Liver (tissue), 9 donors: ENCODE measurements around the gene ZIK1. TPM values are rescaled to one million over a fixed set of nuclear protein-coding genes. Genes with fewer than 3 reads are reported as not detected.

Experiments used
- DNase-seq: peaks from one replicate; pipeline ENCODE4 v3.0.0-alpha.2; 2017; ENCODE audit warnings: low spot score
- H3K27ac ChIP-seq, 2 donors: one replicate each; pipeline ENCODE4 v1.7.0; 2013; ENCODE audit warnings: inconsistent platforms in 2 of 2, low read length in 2 of 2, control low read depth in 1 of 2, low read depth in 1 of 2, mild to moderate bottlenecking in 1 of 2
- H3K27me3 ChIP-seq, 4 donors: one replicate each; pipeline versions ENCODE4 v1.6.1 to v1.7.0; 2013; ENCODE audit warnings: low read length in 3 of 4, inconsistent platforms in 1 of 4, mild to moderate bottlenecking in 1 of 4, moderate library complexity in 1 of 4; ENCODE audit not compliant: control insufficient read depth in 4 of 4, insufficient read depth in 4 of 4
- H3K36me3 ChIP-seq, 4 donors: one replicate each; pipeline versions ENCODE4 v1.6.1 to v1.7.0; 2013; ENCODE audit warnings: low read length in 3 of 4, mild to moderate bottlenecking in 3 of 4, low read depth in 1 of 4, moderate library complexity in 1 of 4; ENCODE audit not compliant: control insufficient read depth in 4 of 4, insufficient read depth in 3 of 4
- H3K4me1 ChIP-seq, 4 donors: one replicate each; pipeline versions ENCODE4 v1.6.1 to v1.7.0; 2013; ENCODE audit warnings: low read length in 3 of 4, mild to moderate bottlenecking in 3 of 4, moderate library complexity in 1 of 4; ENCODE audit not compliant: control insufficient read depth in 4 of 4, insufficient read depth in 4 of 4
- H3K4me3 ChIP-seq, 3 donors: one replicate each; pipeline versions ENCODE4 v1.6.1 to v1.7.0; 2013; ENCODE audit warnings: low read length in 3 of 3, control low read depth in 1 of 3, low read depth in 1 of 3, mild to moderate bottlenecking in 1 of 3
- H3K9ac ChIP-seq, 2 donors: one replicate each; pipeline ENCODE4 v1.7.0; 2013; ENCODE audit warnings: low read length in 2 of 2, mild to moderate bottlenecking in 2 of 2, moderate library complexity in 2 of 2, control low read depth in 1 of 2, low read depth in 1 of 2
- H3K9me3 ChIP-seq, 4 donors: one replicate each; pipeline versions ENCODE4 v1.6.1 to v1.7.0; 2013; ENCODE audit warnings: low read length in 3 of 4; ENCODE audit not compliant: control insufficient read depth in 4 of 4
- CTCF ChIP-seq: fragments of 150-350 bp; IDR thresholded peaks from 2 replicates; pipeline ENCODE4 v1.5.1; 2017; ENCODE audit warnings: improper control_type of control experiment, low read depth, low read length; ENCODE audit not compliant: missing input control
- EGR1 ChIP-seq, 2 donors: IDR thresholded peaks; 2 replicates each; pipeline ENCODE4 v1.6.1; 2016 to 2018; ENCODE audit warnings: antibody characterized with exemption in 2 of 2, low read depth in 2 of 2
- FOXA1 ChIP-seq: IDR thresholded peaks from 2 replicates; pipeline ENCODE4 v1.6.1; 2016; ENCODE audit warnings: antibody characterized with exemption
- FOXA2 ChIP-seq: IDR thresholded peaks from 2 replicates; pipeline ENCODE4 v1.6.1; 2016; ENCODE audit warnings: antibody characterized with exemption
- GABPA ChIP-seq, 2 donors: IDR thresholded peaks in 1 of 2; conservative IDR thresholded peaks in 1 of 2; 2 replicates each; pipeline ENCODE4 v1.6.1; 2016; ENCODE audit warnings: antibody characterized with exemption in 2 of 2, mild to moderate bottlenecking in 1 of 2, moderate library complexity in 1 of 2
- HNF4A ChIP-seq, 2 donors: conservative IDR thresholded peaks; 2 replicates each; pipeline ENCODE4 v1.6.1; 2016; ENCODE audit warnings: antibody characterized with exemption in 2 of 2, mild to moderate bottlenecking in 2 of 2
- HNF4G ChIP-seq: IDR thresholded peaks from 2 replicates; pipeline ENCODE4 v1.6.1; 2016; ENCODE audit warnings: antibody characterized with exemption
- JUND ChIP-seq, 2 donors: IDR thresholded peaks; 2 replicates each; pipeline ENCODE4 v1.6.1; 2016; ENCODE audit warnings: antibody characterized with exemption in 2 of 2
- RAD21 ChIP-seq, 2 donors: IDR thresholded peaks; 2 replicates each; pipeline ENCODE4 v1.6.1; 2016; ENCODE audit warnings: antibody characterized with exemption in 2 of 2, mild to moderate bottlenecking in 2 of 2
- RXRA ChIP-seq, 2 donors: IDR thresholded peaks; 2 replicates each; pipeline ENCODE4 v1.6.1; 2017 to 2018; ENCODE audit warnings: antibody characterized with exemption in 2 of 2, mild to moderate bottlenecking in 1 of 2
- SP1 ChIP-seq: IDR thresholded peaks from 2 replicates; pipeline ENCODE4 v1.6.1; 2018; ENCODE audit warnings: antibody characterized with exemption, mild to moderate bottlenecking
- TAF1 ChIP-seq: conservative IDR thresholded peaks from 2 replicates; pipeline ENCODE4 v1.6.1; 2016; ENCODE audit warnings: antibody characterized with exemption, mild to moderate bottlenecking
- YY1 ChIP-seq: IDR thresholded peaks from 2 replicates; pipeline ENCODE4 v1.6.1; 2016; ENCODE audit warnings: antibody characterized with exemption, mild to moderate bottlenecking
- WGBS: extraction: QIAGEN DNeasy Blood & Tissue Kit; methylation state at CpG from one replicate; pipeline ENCODE4 v1.1.7; 2013; 5-methylcytosine and 5-hydroxymethylcytosine counted together
- polyA plus RNA-seq, 2 donors: library from polyadenylated mRNA; stranded (reverse) in 1 of 2; unstranded in 1 of 2; fragments of 200-250 nt in 1 of 2; fragments of >200 nt in 1 of 2; fragmentation: Nextera tagmentation in 1 of 2; extraction: Ambion mirVana in 1 of 2; gene quantifications; one replicate each; pipeline versions ENCODE4 v1.2.1 to v1.2.3, GENCODE V29; 2013 to 2015
- total RNA-seq, 2 donors: library from RNA; depleted of rRNA; stranded (reverse); fragments of >200 nt; gene quantifications; one replicate each; pipeline ENCODE4 v1.2.3, GENCODE V29; 2014
- TF ChIP-seq, protein P1 (sequence below): IDR thresholded peaks from 2 replicates; pipeline ENCODE4 v1.6.1; 2016; ENCODE audit warnings: antibody characterized with exemption, mild to moderate bottlenecking
- TF ChIP-seq, protein P2 (sequence below): IDR thresholded peaks from 2 replicates; pipeline ENCODE4 v1.6.1; 2016; ENCODE audit warnings: antibody characterized with exemption
- TF ChIP-seq, protein P3 (sequence below): IDR thresholded peaks from 2 replicates; pipeline ENCODE4 v1.6.1; 2016; ENCODE audit warnings: antibody characterized with exemption
- TF ChIP-seq, protein P4 (sequence below): IDR thresholded peaks from 2 replicates; pipeline ENCODE4 v1.6.1; 2016; ENCODE audit warnings: antibody characterized with exemption
- donor health status: healthy.
- donor health status: healthy.
- donor health status: healthy.
- donor health status: healthy.
- donor health status: healthy.

Gene ZIK1
- total and polyA plus RNA-seq, 4 donors, result 0.29 to 8.6 (median 0.88) TPM

GRCh38 chr19:57599377-57599760 lies 15.4 kb downstream of the ZIK1 start:
- Histone ChIP-seq H3K4me3 (peak overlapping the region; percentile 60 to 95 (median 81)), H3K9ac (no peak overlapping the region), H3K36me3 (peaks cover under 1 to 7% (median 6%) of the 10 kb centered on the region in 4 donors), H3K4me1 (peaks cover 3 to 14% (median 9%) of the 10 kb centered on the region in 4 donors), H3K27ac (no peak overlapping the region), H3K27me3 (no peaks in the 10 kb centered on the region), H3K9me3 (peaks cover 5 to 31% (median 25%) of the 10 kb centered on the region in 4 donors)
- no peak for DNase-seq
- TF ChIP-seq, protein P1, sequence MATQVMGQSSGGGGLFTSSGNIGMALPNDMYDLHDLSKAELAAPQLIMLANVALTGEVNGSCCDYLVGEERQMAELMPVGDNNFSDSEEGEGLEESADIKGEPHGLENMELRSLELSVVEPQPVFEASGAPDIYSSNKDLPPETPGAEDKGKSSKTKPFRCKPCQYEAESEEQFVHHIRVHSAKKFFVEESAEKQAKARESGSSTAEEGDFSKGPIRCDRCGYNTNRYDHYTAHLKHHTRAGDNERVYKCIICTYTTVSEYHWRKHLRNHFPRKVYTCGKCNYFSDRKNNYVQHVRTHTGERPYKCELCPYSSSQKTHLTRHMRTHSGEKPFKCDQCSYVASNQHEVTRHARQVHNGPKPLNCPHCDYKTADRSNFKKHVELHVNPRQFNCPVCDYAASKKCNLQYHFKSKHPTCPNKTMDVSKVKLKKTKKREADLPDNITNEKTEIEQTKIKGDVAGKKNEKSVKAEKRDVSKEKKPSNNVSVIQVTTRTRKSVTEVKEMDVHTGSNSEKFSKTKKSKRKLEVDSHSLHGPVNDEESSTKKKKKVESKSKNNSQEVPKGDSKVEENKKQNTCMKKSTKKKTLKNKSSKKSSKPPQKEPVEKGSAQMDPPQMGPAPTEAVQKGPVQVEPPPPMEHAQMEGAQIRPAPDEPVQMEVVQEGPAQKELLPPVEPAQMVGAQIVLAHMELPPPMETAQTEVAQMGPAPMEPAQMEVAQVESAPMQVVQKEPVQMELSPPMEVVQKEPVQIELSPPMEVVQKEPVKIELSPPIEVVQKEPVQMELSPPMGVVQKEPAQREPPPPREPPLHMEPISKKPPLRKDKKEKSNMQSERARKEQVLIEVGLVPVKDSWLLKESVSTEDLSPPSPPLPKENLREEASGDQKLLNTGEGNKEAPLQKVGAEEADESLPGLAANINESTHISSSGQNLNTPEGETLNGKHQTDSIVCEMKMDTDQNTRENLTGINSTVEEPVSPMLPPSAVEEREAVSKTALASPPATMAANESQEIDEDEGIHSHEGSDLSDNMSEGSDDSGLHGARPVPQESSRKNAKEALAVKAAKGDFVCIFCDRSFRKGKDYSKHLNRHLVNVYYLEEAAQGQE, result no peak
- TF ChIP-seq HNF4A (conservative IDR thresholded peaks at IDR 0.05) (no peak), FOXA2 (no peak), RXRA (IDR thresholded peaks at IDR 0.05) (no peak), CTCF (no peak), JUND (IDR thresholded peaks at IDR 0.05) (no peak), RAD21 (IDR thresholded peaks at IDR 0.05) (no peak), YY1 (no peak), FOXA1 (no peak), EGR1 (IDR thresholded peaks at IDR 0.05; ENCODE audit: low read depth in 2 of 2) (no peak), SP1 (no peak), HNF4G (no peak), GABPA (IDR thresholded peaks at IDR 0.05 in 1 of 2, conservative IDR thresholded peaks at IDR 0.05 in 1 of 2) (no peak), TAF1 (no peak)
- TF ChIP-seq, protein P2, sequence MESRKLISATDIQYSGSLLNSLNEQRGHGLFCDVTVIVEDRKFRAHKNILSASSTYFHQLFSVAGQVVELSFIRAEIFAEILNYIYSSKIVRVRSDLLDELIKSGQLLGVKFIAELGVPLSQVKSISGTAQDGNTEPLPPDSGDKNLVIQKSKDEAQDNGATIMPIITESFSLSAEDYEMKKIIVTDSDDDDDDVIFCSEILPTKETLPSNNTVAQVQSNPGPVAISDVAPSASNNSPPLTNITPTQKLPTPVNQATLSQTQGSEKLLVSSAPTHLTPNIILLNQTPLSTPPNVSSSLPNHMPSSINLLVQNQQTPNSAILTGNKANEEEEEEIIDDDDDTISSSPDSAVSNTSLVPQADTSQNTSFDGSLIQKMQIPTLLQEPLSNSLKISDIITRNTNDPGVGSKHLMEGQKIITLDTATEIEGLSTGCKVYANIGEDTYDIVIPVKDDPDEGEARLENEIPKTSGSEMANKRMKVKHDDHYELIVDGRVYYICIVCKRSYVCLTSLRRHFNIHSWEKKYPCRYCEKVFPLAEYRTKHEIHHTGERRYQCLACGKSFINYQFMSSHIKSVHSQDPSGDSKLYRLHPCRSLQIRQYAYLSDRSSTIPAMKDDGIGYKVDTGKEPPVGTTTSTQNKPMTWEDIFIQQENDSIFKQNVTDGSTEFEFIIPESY, result no peak
- TF ChIP-seq, protein P3, sequence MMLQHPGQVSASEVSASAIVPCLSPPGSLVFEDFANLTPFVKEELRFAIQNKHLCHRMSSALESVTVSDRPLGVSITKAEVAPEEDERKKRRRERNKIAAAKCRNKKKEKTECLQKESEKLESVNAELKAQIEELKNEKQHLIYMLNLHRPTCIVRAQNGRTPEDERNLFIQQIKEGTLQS, result no peak
- TF ChIP-seq, protein P4, sequence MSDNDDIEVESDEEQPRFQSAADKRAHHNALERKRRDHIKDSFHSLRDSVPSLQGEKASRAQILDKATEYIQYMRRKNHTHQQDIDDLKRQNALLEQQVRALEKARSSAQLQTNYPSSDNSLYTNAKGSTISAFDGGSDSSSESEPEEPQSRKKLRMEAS, result no peak
- WGBS, result 56% methylated on average over 8 of the region's 8 CpGs
